NCI-H524 treated with DMSO at 0.1 percent for 48 hours (cell line): ENCODE results near the gene NXT2.
"Not testable (repeated sequence)": the region's sequence is repeated elsewhere in the genome, so short reads cannot be mapped to it uniquely, and the experiment has no call there.

ENCODE experiments used
- DNase-seq: peaks from one replicate; lab custom pipeline; 2025; lab: John Stamatoyannopoulos, UW

NXT2 gene

GRCh38 chrX:109536439-109537323 lies at the start of gene NXT2:
TSS of gene NXT2 (plus strand) at chrX:109536844. CDS start at chrX:109537007, 163 bp downstream.
- peak; percentile 67 for DNase-seq

GRCh38 chrX:109487640-109488039 lies 49.0 kb upstream of the NXT2 start:
- no peak for DNase-seq

- no peak for DNase-seq
Observed at GRCh38 chrX:109489174-109489573, 47.5 kb upstream of the NXT2 start.

GRCh38 chrX:109498434-109498833 lies 38.2 kb upstream of the NXT2 start:
- DNase-seq: no peak

- DNase-seq: no peak
Observed at GRCh38 chrX:109501176-109501575, 35.5 kb upstream of the NXT2 start.

GRCh38 chrX:109508915-109509314 lies 27.7 kb upstream of the NXT2 start:
- DNase-seq: no peak

GRCh38 chrX:109511113-109511512 lies 25.5 kb upstream of the NXT2 start:
- DNase-seq: no peak

GRCh38 chrX:109519001-109519400 lies 17.6 kb upstream of the NXT2 start:
- DNase-seq: no peak

GRCh38 chrX:109533005-109533404 lies 3.6 kb upstream of the NXT2 start:
- no peak for DNase-seq

- DNase-seq: no peak
Observed at GRCh38 chrX:109533631-109534030, 3.0 kb upstream of the NXT2 start.

GRCh38 chrX:109534933-109535332 lies 1.7 kb upstream of the NXT2 start:
- no peak for DNase-seq

GRCh38 chrX:109535578-109535977 lies 1.1 kb upstream of the NXT2 start:
- no peak for DNase-seq

- DNase-seq: no peak
Observed at GRCh38 chrX:109537324-109537665, 651 bp downstream of the NXT2 start.

GRCh38 chrX:109539007-109539406 lies 2.4 kb downstream of the NXT2 start:
- DNase-seq: not testable (repeated sequence)

GRCh38 chrX:109553862-109554261 lies 17.2 kb downstream of the NXT2 start:
- no peak for DNase-seq

GRCh38 chrX:109576083-109576482 lies 39.4 kb downstream of the NXT2 start:
- not testable (repeated sequence) for DNase-seq

- DNase-seq: no peak
Observed at GRCh38 chrX:109577055-109577454, 40.4 kb downstream of the NXT2 start.

GRCh38 chrX:109578916-109579315 lies 42.3 kb downstream of the NXT2 start:
- no peak for DNase-seq

GRCh38 chrX:109585488-109585887 lies 48.8 kb downstream of the NXT2 start:
- DNase-seq: no peak

GRCh38 chrX:109590176-109590575 lies 53.5 kb downstream of the NXT2 start:
- DNase-seq: no peak
